Mesendoderm (in vitro differentiated cells): ENCODE measurements around the gene RASIP1.
"Not testable (repeated sequence)": the region's sequence is repeated elsewhere in the genome, so short reads cannot be mapped to it uniquely, and the experiment has no call there.

ENCODE experiments used
- DNase-seq: peaks from one replicate; pipeline ENCODE4 v3.0.0; 2013
- H2AK5ac ChIP-seq: 2 replicates; pipeline ENCODE4 v1.6.1; 2013; ENCODE audit warnings: low read length, inconsistent platforms
- H2BK120ac ChIP-seq: 2 replicates; pipeline ENCODE4 v1.6.1; 2013; ENCODE audit warnings: low read depth, mild to moderate bottlenecking, low read length, moderate library complexity, mixed read lengths
- H2BK15ac ChIP-seq: replicated peaks from 2 replicates; pipeline ENCODE4 v1.6.1; 2013; ENCODE audit warnings: low read depth, mild to moderate bottlenecking, moderate library complexity
- H2BK5ac ChIP-seq: 2 replicates; pipeline ENCODE4 v1.6.1; 2013; ENCODE audit warnings: low read length, inconsistent platforms
- H3K18ac ChIP-seq: 2 replicates; pipeline ENCODE4 v1.6.1; 2013; ENCODE audit warnings: mild to moderate bottlenecking, low read length, mixed read lengths
- H3K23ac ChIP-seq: one replicate; pipeline ENCODE4 v1.6.1; 2013; ENCODE audit warnings: low read length
- H3K27ac ChIP-seq: 2 replicates; pipeline ENCODE4 v1.5.1; 2013; ENCODE audit warnings: low read depth, mild to moderate bottlenecking, inconsistent platforms, low read length, moderate library complexity
- H3K27me3 ChIP-seq: 2 replicates; pipeline ENCODE4 v1.6.1; 2013; ENCODE audit warnings: low read length, control low read depth, mild to moderate bottlenecking, inconsistent platforms; ENCODE audit not compliant: insufficient read depth, poor library complexity
- H3K36me3 ChIP-seq: 2 replicates; pipeline ENCODE4 v1.6.1; 2013; ENCODE audit warnings: low read length, inconsistent platforms; ENCODE audit not compliant: control insufficient read depth, insufficient read depth
- H3K4ac ChIP-seq: one replicate; pipeline ENCODE4 v1.6.1; 2013; ENCODE audit warnings: low read depth, mild to moderate bottlenecking, low read length, moderate library complexity
- H3K4me1 ChIP-seq: 2 replicates; pipeline ENCODE4 v1.6.1; 2013; ENCODE audit warnings: low read depth, low read length, inconsistent platforms; ENCODE audit not compliant: control insufficient read depth
- H3K4me2 ChIP-seq: 2 replicates; pipeline ENCODE4 v1.6.1; 2013; ENCODE audit warnings: low read length
- H3K4me3 ChIP-seq: 2 replicates; pipeline ENCODE4 v1.5.1; 2013; ENCODE audit warnings: mild to moderate bottlenecking, low read length
- H3K56ac ChIP-seq: one replicate; pipeline ENCODE4 v1.6.1; 2013; ENCODE audit warnings: low read length
- H3K79me1 ChIP-seq: 2 replicates; pipeline ENCODE4 v1.6.1; 2013; ENCODE audit warnings: low read length, inconsistent platforms
- H3K79me2 ChIP-seq: 2 replicates; pipeline ENCODE4 v1.6.1; 2013; ENCODE audit warnings: mild to moderate bottlenecking, low read length; ENCODE audit not compliant: control insufficient read depth, insufficient read depth
- H3K9ac ChIP-seq: 2 replicates; pipeline ENCODE4 v1.6.1; 2013; ENCODE audit warnings: low read length, inconsistent platforms
- H4K5ac ChIP-seq: one replicate; pipeline ENCODE4 v1.6.1; 2013; ENCODE audit warnings: low read length
- H4K8ac ChIP-seq: one replicate; pipeline ENCODE4 v1.6.1; 2013; ENCODE audit warnings: low read depth, mild to moderate bottlenecking, control low read depth, low read length, moderate library complexity
- WGBS: extraction: QIAGEN DNeasy Blood & Tissue Kit; methylation state at CpG from one replicate; pipeline ENCODE4 v1.1.7; 2013; ENCODE audit warnings: low lambda C conversion rate, missing lambda C conversion rate; ENCODE audit not compliant: insufficient coverage; ENCODE audit errors: extremely low coverage; 5-methylcytosine and 5-hydroxymethylcytosine counted together

RASIP1 gene

GRCh38 chr19:48686637-48687036 is 53.8 kb downstream of the RASIP1 start:
- H3K4me2 ChIP-seq, H2BK120ac ChIP-seq, H3K9ac ChIP-seq, H3K23ac ChIP-seq, H4K8ac ChIP-seq, H3K36me3 ChIP-seq, H2BK15ac ChIP-seq, H3K27me3 ChIP-seq, H3K4ac ChIP-seq, H4K5ac ChIP-seq, H3K18ac ChIP-seq, H2BK5ac ChIP-seq, H3K27ac ChIP-seq, H3K56ac ChIP-seq, H2AK5ac ChIP-seq, DNase-seq, H3K79me1 ChIP-seq, H3K4me1 ChIP-seq, H3K4me3 ChIP-seq, H3K79me2 ChIP-seq: not testable (repeated sequence)
- no CpG with 5 or more reads among the region's 7 CpGs for WGBS

GRCh38 chr19:48686088-48686487 is 54.3 kb downstream of the RASIP1 start:
- H3K18ac ChIP-seq: no peak overlapping the region
- H3K79me2 ChIP-seq: no peaks in the 10 kb centered on the region
- no peak overlapping the region for H2BK5ac ChIP-seq
- H3K4me1 ChIP-seq: no peaks in the 10 kb centered on the region
- no peak overlapping the region for H3K23ac ChIP-seq
- no peak overlapping the region for H3K4me2 ChIP-seq
- H3K79me1 ChIP-seq: no peaks in the 10 kb centered on the region
- H3K4ac ChIP-seq: no peak overlapping the region
- H3K27me3 ChIP-seq: no peaks in the 10 kb centered on the region
- no peaks in the 10 kb centered on the region for H3K36me3 ChIP-seq
- no peak overlapping the region for H2BK15ac ChIP-seq
- H3K9ac ChIP-seq: no peak overlapping the region
- H2BK120ac ChIP-seq: no peak overlapping the region
- H3K4me3 ChIP-seq: no peak overlapping the region
- H4K8ac ChIP-seq: no peak overlapping the region
- H2AK5ac ChIP-seq: no peak overlapping the region
- DNase-seq: no peak
- WGBS: no CpG with 5 or more reads among the region's 3 CpGs
- no peak overlapping the region for H4K5ac ChIP-seq
- no peak overlapping the region for H3K27ac ChIP-seq
- no peak overlapping the region for H3K56ac ChIP-seq

- Histone ChIP-seq H2BK5ac (no peak overlapping the region), H3K4me2 (no peak overlapping the region), H3K4ac (no peak overlapping the region), H3K79me1 (no peaks in the 10 kb centered on the region), H4K8ac (no peak overlapping the region), H3K9ac (no peak overlapping the region), H3K79me2 (no peaks in the 10 kb centered on the region), H3K27ac (no peak overlapping the region), H3K36me3 (no peaks in the 10 kb centered on the region), H3K23ac (no peak overlapping the region), H2BK15ac (no peak overlapping the region), H3K4me3 (no peak overlapping the region), H4K5ac (no peak overlapping the region), H3K4me1 (no peaks in the 10 kb centered on the region), H2AK5ac (no peak overlapping the region), H3K18ac (no peak overlapping the region), H2BK120ac (no peak overlapping the region), H3K27me3 (no peaks in the 10 kb centered on the region), H3K56ac (peak overlapping the region; percentile 15)
- no peak for DNase-seq
- WGBS: no CpG with 5 or more reads among the region's 9 CpGs
Measured at GRCh38 chr19:48685583-48685982, 54.8 kb downstream of the RASIP1 start.

- no peaks in the 10 kb centered on the region for H3K36me3 ChIP-seq
- no peaks in the 10 kb centered on the region for H3K79me2 ChIP-seq
Measured at GRCh38 chr19:48683349-48683748, 57.1 kb downstream of the RASIP1 start.

GRCh38 chr19:48681127-48681470 is 59.3 kb downstream of the RASIP1 start:
- Histone ChIP-seq H3K4me2 (no peak overlapping the region), H4K8ac (no peak overlapping the region), H3K79me2 (no peaks in the 10 kb centered on the region), H2AK5ac (no peak overlapping the region), H3K27me3 (no peaks in the 10 kb centered on the region), H3K4me1 (no peaks in the 10 kb centered on the region), H3K4me3 (no peak overlapping the region), H3K56ac (peak overlapping the region; percentile 1), H3K27ac (no peak overlapping the region), H2BK120ac (no peak overlapping the region), H3K23ac (no peak overlapping the region), H3K36me3 (no peaks in the 10 kb centered on the region), H2BK15ac (no peak overlapping the region), H2BK5ac (no peak overlapping the region), H3K18ac (no peak overlapping the region), H3K4ac (no peak overlapping the region), H4K5ac (no peak overlapping the region), H3K79me1 (no peaks in the 10 kb centered on the region), H3K9ac (no peak overlapping the region)
- WGBS: no CpG with 5 or more reads among the region's 7 CpGs
- DNase-seq: no peak

More at GRCh38 chr19:48683349-48683748, 57.1 kb downstream of the RASIP1 start:
- Histone ChIP-seq H2AK5ac (no peak overlapping the region), H3K18ac (no peak overlapping the region), H3K4ac (no peak overlapping the region), H3K56ac (no peak overlapping the region), H3K4me2 (no peak overlapping the region), H4K8ac (no peak overlapping the region), H3K79me1 (no peaks in the 10 kb centered on the region), H2BK15ac (no peak overlapping the region), H3K27me3 (no peaks in the 10 kb centered on the region), H3K27ac (no peak overlapping the region), H3K9ac (no peak overlapping the region), H4K5ac (no peak overlapping the region), H2BK120ac (no peak overlapping the region), H3K23ac (no peak overlapping the region), H3K4me3 (no peak overlapping the region), H2BK5ac (no peak overlapping the region), H3K4me1 (no peaks in the 10 kb centered on the region)
- no peak for DNase-seq
- no CpG with 5 or more reads among the region's 11 CpGs for WGBS

GRCh38 chr19:48680436-48681126 is 59.8 kb downstream of the RASIP1 start:
- Histone ChIP-seq H3K23ac (no peak overlapping the region), H3K27ac (no peak overlapping the region), H2BK5ac (no peak overlapping the region), H3K56ac (no peak overlapping the region), H2AK5ac (no peak overlapping the region), H3K18ac (no peak overlapping the region), H3K79me2 (no peaks in the 10 kb centered on the region), H3K36me3 (no peaks in the 10 kb centered on the region), H2BK15ac (no peak overlapping the region), H3K27me3 (no peaks in the 10 kb centered on the region), H4K5ac (no peak overlapping the region), H4K8ac (no peak overlapping the region), H3K4me2 (no peak overlapping the region), H3K9ac (no peak overlapping the region), H3K4me1 (no peaks in the 10 kb centered on the region), H3K4me3 (no peak overlapping the region), H3K79me1 (no peaks in the 10 kb centered on the region), H2BK120ac (no peak overlapping the region), H3K4ac (no peak overlapping the region)
- no CpG with 5 or more reads among the region's 45 CpGs for WGBS
- DNase-seq: no peak
